HCEC 1CT (cell line): ENCODE data around the gene TCEAL8.

ENCODE experiments used
- DNase-seq: peaks from one replicate; pipeline ENCODE4 v3.0.0-alpha.2; 2017

The TCEAL8 gene

GRCh38 chrX:103212749-103213457 is 42.1 kb downstream of the TCEAL8 start:
- DNase-seq = no peak

GRCh38 chrX:103211012-103211715 is 43.8 kb downstream of the TCEAL8 start:
- peak; percentile 23 for DNase-seq

GRCh38 chrX:103210056-103210455 is 44.9 kb downstream of the TCEAL8 start:
- no peak for DNase-seq
